ENCODE results near the gene PPP6R2.

Gene PPP6R2

GRCh38 chr22:50471197-50471847 is 128.2 kb downstream of the PPP6R2 start:
- no peak for DNase-seq (ENCODE audit: low read depth)

DNA sequence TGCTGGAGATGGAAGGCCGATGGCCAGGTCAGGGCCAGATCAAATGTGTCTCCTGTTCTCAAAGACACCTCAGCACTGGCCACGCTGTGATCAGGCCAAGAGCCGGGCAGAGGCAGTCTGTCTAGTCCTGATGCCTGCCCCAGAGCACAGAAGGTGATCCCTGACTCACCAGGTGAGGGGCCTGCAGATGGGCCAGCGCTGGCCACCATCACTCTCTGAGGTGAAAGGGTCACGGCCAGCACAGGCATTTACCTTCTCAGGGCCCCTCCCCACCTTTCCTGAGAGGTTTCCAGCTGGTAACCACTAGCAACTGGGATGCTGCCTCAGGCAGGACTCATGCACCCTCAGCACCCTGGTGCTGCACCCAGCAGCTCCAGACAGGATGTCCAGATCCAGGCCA is 128.8 kb downstream of the PPP6R2 start:
- no peak for DNase-seq (ENCODE audit: low read depth)

- no peak for DNase-seq (ENCODE audit: low read depth)
Observed at GRCh38 chr22:50473088-50473487, 130.0 kb downstream of the PPP6R2 start.

- no peak for DNase-seq (ENCODE audit: low read depth)
Observed at GRCh38 chr22:50473855-50474671, 130.9 kb downstream of the PPP6R2 start.

GRCh38 chr22:50474710-50475651 is 131.9 kb downstream of the PPP6R2 start, which contains the start of gene SBF1:
Gene SBF1 (minus strand): TSS chr22:50475035. CDS start chr22:50474840, 195 bp downstream.
- DNase-seq (ENCODE audit: low read depth): peak; percentile 38

- DNase-seq (ENCODE audit: low read depth): no peak
Observed at GRCh38 chr22:50475652-50476002, 132.5 kb downstream of the PPP6R2 start.

- DNase-seq (ENCODE audit: low read depth): no peak
Observed at GRCh38 chr22:50476868-50477267, 133.7 kb downstream of the PPP6R2 start.

GRCh38 chr22:50477923-50478322 is 134.8 kb downstream of the PPP6R2 start:
- DNase-seq (ENCODE audit: low read depth): no peak

- DNase-seq (ENCODE audit: low read depth): no peak
Observed at GRCh38 chr22:50479721-50480120, 136.6 kb downstream of the PPP6R2 start.

- no peak for DNase-seq (ENCODE audit: low read depth)
Observed at GRCh38 chr22:50481045-50481439, 137.9 kb downstream of the PPP6R2 start.

GRCh38 chr22:50481440-50482106 is 138.4 kb downstream of the PPP6R2 start, which contains the start of gene ADM2:
Gene ADM2 (plus strand): TSS chr22:50481543. CDS start chr22:50481848, 305 bp downstream.
- DNase-seq (ENCODE audit: low read depth): no peak

DNA sequence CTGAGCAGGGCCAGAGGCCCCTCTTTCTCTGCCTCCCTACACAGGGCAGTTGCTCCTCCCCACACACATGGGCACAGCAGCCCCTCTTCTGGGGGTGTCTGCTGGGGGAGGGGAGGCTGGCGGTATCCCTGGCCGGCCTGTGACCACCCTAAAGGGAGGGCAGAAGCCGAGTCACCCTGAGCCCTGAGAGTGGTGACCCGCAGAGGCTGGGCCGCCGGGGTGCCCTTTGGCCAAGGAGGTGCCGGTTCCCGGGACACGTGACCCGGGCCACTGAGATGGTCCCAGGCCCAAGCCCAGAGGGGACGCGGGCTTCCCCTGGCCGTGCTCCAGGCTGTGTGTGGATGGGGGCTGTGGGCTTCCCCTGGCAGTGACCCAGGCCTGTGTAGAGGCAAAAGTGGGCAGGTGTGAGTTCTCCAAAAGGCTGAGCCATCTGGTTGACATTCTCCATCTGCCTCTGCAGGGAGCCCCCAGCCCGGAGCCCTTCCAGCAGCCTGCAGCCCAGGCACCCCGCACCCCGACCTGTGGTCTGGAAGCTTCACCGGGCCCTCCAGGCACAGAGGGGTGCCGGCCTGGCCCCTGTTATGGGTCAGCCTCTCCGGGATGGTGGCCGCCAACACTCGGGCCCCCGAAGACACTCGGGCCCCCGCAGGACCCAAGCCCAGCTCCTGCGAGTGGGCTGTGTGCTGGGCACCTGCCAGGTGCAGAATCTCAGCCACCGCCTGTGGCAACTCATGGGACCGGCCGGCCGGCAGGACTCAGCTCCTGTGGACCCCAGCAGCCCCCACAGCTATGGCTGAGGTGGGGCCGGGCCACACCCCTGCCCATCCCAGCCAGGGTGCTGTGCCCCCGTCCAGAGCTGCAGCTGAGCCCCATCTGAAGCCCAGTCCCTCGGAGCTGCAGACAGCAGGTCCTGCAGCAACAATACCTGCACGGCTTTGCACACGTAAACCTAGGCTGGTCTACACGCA is 139.3 kb downstream of the PPP6R2 start:
- DNase-seq (ENCODE audit: low read depth): no peak

- DNase-seq (ENCODE audit: low read depth): no peak
Observed at GRCh38 chr22:50483106-50483505, 140.0 kb downstream of the PPP6R2 start.

GRCh38 chr22:50483556-50483955 is 140.4 kb downstream of the PPP6R2 start:
- DNase-seq (ENCODE audit: low read depth): no peak

- DNase-seq (ENCODE audit: low read depth): no peak
Observed at GRCh38 chr22:50483977-50484853, 141.1 kb downstream of the PPP6R2 start.

- no peak for DNase-seq (ENCODE audit: low read depth)
Observed at GRCh38 chr22:50485221-50486131, 142.3 kb downstream of the PPP6R2 start.

DNA sequence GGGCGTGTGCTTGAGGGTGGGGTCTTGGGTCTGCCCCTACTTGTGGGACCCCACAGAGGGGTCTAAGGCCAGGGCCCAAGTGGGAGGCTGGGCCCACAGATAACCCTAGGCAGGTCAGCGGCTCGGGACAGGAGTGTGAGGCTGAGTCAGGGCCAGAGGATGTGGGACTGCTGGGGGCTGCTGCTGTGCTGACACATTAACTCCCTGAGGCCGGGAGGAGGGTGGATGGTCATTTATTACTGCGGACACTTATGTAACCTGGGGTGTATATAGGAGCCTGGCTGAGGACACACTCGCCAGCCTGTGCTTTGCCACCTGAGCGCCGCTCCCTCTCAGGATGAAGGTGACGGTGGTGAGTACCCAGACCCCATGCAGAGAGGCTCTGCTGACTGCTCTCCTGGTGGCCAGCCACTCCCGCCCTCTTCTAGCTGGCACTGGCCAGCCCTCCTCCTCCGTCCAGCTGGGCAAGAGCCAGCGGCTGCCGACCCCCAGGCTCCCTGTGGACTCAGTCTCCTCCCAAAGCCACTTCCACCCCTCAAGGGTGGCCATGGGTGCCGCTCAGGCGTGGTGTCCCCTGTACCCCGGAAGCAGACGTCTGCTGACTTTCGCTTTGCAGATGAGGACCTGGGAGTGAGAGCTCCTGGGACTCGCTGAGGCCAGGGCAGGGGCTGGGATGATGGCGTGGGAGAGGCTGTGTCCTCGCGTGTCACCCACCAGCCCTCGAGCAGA is 143.6 kb downstream of the PPP6R2 start, which contains the start of gene MIOX:
MIOX (plus strand) TSS at position 299 of the 729 bp plus-strand sequence; CDS start at position 338, 39 bp downstream.
- no peak for DNase-seq (ENCODE audit: low read depth)

Data from GM04503 (cell line).